HG03354 (cell line): ENCODE data around the gene TEX48.

ENCODE experiments used
- ATAC-seq: cut with Tn5 transposase; IDR thresholded peaks from one replicate; pipeline ENCODE4 v1.9.1; 2021; ENCODE audit warnings: mild to moderate bottlenecking; ENCODE audit not compliant: unreplicated experiment, poor library complexity, severe bottlenecking

TEX48 gene

DNA sequence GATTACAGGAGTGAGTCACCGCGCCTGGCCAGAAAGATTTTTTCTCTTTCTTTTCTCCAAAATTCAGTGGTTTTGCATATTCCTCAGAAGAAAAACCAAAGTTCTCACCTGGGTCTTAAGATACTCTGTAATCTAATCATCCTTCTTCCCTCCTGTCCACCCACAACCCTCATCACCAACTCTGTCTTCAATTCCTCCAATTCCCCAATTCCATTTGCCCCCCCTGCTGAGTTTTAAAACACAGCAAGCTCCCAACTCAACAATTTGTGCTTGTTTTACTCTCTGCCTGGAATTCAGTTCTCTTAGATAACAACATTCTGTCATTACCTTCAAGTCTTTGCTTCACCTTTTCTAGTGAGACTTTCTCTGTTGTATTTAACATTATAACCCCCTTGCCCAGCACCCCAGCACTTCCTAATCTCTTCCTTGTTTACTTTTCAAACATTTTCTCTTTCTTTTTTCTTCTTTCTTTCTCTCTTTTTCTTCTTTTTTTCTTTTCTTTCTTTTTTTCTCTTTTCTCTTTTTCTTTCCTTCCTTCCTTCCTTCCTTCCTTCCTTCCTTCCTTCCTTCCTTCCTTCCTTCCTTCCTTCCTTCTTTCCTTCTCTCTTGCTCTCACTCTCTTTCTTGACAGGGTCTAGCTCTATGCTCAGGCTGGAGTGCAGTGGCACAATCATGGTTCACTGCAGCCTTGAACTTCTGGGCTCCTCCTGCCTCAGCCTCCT, 7.8 kb downstream of the TEX48 start:
- ATAC-seq = no peak

DNA sequence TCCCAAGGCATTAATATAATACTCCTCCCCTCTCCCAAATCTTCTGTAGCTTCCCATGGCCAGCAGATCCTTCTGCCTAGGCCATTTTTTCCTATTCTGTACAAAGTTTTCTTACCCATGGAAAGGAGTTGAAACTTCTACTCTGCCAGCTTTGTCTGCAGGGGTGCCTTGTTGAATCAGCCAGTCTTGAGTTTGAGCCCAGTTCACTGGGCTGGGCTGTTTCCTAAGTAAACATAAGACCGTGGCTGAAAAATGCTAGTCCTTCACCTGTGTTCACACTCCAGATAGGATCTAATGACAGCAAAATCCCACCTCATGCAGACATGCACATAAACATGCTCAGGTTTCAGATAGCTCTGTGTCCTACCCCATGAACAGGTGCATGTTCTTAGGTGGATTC, 10.4 kb downstream of the TEX48 start:
- ATAC-seq = no peak

DNA sequence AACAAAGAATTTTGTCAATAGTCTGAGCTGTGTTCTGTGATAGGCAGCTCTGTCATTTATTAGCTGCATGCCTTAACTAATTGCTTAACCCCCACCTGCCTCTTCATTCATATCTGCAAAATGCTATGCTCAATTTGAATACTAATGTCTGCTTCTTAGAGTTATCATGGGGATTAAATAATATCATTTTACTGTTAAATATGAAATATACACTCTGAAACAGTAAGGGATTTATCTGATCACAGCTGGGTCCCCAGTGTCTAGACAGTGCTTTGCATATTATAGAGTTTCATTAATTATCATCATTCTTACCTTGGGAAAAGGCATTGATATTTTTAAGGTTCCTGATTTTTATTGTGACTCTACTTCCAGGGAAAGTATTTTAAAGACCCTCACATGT, 12.0 kb downstream of the TEX48 start:
- ATAC-seq = no peak

DNA sequence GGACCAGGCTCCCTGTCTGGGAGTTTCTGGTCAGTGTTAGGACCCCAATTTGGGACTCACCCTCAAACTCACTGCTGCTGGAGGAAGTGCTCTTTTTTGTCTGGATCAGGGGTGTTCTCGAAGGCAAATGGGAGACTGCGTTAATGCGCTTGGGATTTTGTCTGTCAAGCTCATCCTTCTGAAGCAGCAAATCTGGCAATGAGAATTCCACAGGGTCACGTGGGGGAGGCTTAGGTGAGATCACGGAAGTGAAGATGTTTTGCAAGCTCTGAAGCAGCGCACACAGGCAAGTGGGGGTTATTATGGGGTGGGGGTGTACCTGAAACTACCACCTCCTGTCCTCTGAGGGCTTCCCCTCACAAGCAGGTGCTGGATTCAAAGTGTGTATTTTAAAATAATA, 13.8 kb downstream of the TEX48 start:
- ATAC-seq = no peak

DNA sequence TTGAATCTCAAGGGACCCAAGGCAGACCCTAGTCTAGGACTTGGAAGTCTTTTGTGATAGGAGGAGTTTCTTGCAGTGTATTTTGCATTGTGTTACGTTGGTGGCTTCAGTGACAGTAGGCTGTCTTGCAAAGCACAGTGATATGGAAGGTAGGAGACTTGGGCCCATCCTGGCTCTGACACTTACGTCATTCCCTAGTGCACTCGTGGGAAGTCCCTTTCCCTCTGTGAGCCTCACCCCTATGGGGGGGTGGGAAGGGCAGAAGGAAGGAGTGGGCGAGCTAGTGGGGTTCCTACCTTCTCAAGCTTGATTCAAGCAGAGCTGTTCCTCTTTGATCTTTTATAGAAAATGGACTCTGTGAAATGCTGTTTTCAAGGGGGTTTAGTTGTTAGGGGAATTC, 15.1 kb downstream of the TEX48 start:
- ATAC-seq = no peak

DNA sequence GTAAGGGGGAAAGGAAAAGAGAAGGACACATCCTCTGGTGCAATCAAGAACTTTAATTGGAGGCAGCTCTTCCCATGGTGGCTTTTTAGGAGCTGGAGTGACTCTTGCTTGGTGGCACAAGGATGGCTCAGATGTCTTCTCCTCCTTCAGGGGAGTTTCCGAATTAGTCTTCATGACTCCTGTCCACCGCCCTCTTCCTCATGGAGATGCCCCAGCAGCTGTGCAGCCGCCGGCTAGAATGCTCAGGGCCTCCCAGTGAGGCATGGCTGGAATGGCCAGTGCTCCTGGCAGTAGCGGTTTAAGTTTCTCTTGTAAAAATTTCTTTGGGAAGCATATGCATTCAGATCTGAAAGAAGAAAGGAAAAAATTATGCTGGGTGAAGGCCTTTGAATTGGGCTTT, 15.6 kb downstream of the TEX48 start:
- no peak for ATAC-seq

DNA sequence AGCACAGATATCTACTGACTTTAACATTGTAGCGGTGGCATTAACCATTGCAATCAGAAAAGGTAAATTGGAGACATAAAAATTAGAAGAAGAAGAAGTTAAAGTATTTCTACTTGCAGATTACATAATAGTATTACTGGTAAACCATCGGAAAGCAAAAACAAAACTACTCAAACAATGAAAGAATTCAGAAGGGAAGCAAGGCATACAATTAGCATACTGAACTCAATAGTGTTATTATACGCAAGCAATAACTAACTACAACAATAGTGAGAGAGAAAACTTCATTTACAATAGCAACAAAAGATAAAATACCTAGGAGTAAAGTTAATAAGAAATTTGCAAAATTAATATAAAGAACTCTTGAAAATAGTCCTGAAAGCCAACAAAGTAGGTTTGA, 17.8 kb downstream of the TEX48 start:
- ATAC-seq = no peak

DNA sequence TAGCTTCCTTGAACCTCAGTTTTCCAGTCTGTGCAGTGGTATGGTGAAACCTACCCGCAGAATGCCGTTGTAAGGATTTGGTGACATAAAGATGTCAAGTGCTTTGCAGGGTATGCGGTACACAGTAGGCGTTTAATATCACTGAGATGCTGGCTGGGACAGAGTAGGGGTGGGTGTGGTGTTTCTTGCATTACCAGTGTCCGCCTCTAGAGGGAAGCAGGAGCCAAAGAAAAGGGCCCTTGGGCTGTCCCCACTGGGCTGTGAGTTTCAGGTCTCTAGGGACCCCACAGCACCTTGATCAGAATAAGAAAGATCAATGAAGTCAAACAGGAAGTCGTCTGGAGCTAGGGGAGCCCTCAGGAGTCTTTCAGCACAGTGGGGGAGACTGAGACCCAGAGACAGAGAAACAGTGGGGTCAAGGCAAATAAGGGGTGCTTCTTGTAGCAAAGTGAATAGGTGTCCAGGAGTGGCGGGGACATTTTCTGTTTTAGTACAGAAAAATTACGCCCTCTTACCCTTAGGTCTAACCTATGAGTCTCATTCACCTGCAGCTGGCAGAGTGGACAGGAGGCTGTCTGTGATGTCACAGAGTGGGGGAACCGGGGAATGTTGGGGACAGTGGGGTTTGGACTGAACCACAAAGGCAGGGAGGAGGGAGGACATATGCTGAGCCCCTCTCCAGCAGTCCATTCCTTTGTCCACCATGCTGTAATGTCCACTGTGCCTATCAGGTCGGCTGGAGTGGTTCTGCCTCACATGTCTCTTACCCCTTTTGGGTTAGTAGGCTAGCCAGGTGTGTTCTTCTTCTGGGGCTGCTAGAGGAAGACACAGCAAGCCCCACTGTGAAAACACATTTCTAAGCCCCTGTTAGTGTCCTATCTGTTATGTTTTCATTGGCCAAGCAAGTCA, 19.7 kb downstream of the TEX48 start:
- peak; percentile 93 for ATAC-seq

DNA sequence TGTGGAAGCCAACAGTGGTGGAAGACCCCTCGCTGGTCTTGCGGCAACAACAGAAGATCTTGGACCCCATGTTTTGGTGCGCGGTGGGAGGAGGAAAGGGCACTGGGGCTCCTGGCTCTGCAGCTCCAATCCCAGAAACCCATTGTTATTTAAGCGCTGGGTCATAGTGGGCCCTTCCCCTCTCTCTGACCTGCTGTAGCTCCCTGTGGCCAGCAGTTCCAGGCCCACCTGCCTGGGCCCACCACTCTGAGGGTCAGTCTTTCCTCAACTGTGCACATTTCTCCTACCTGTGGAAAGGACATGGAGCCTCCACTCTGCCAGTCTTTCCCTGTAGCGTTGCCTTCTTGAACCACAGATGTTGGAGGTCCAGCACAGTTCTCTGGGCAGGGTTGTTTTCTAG, 24.3 kb downstream of the TEX48 start, which contains the start of gene TEX53:
Gene TEX53, minus strand, starts transcription at position 101 of the 400 bp plus-strand sequence. Its CDS starts 31 bp downstream, at position 70.
- ATAC-seq = no peak

DNA sequence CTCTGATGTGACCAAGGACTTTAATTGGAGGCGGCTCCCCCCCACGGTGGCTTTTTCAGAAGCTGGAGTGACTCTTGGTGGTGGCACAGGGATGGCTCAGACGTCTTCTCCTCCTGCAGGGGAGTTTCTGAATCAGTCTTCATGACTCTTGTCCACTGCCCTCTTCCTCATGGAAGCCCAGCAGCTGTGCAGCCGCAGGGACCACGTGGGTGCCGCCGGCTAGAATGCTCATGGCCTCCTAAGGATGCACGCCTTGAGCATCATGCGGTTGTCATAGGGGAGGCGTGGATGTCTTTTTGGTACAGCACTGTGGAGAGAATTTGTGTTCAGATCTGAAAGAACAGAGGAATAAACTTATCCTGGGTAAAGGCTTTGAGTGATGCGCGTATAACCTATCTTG, 25.7 kb downstream of the TEX48 start:
- no peak for ATAC-seq

DNA sequence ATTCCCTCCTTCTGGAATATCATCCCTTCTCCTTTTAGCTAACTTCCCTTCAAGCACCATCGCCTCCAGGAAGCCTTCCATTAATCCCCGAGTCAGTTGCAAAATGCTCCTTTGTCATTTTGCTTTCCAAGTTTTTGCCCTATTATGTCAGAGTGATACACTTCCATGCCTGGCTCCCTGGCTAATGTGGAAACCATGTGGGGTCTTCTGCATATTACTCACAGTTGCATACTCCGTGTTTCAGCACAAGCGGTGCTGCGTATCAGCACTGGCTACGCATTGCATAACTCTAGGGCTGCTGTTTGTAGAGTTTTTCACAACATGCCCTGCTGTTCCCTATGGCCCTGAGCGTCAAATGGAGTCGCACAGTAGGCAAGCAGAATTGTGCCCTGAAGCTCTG, 26.3 kb downstream of the TEX48 start:
- no peak for ATAC-seq

DNA sequence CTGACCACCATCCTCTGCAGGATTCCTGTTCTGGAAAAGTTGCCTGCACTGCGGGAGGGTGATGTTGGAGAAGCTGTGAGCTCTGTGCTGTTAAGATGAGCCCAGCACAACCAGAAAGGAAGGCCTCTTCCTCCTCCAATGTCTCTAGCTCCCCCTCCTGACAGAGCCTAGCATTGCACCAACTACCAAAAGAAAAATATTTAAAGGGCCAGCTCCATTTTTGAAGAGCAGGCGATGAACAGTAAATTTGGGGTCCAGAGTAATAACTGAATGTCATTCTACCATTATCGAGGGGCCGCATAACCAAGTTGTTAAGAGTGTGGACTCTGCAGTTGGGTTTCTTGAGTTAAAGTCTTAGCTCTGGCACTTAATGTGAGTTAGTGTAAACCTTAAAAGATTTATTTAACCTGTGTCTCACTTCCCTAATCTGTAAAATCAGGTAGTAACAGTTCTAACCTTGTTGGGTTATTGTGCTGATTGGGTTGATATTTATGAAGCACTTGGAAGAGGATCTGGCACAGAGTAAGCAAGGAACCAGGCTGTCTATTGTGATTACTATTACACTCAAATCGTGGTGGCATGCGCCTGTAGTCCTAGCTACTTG, 28.3 kb downstream of the TEX48 start:
- ATAC-seq = peak; percentile 88

DNA sequence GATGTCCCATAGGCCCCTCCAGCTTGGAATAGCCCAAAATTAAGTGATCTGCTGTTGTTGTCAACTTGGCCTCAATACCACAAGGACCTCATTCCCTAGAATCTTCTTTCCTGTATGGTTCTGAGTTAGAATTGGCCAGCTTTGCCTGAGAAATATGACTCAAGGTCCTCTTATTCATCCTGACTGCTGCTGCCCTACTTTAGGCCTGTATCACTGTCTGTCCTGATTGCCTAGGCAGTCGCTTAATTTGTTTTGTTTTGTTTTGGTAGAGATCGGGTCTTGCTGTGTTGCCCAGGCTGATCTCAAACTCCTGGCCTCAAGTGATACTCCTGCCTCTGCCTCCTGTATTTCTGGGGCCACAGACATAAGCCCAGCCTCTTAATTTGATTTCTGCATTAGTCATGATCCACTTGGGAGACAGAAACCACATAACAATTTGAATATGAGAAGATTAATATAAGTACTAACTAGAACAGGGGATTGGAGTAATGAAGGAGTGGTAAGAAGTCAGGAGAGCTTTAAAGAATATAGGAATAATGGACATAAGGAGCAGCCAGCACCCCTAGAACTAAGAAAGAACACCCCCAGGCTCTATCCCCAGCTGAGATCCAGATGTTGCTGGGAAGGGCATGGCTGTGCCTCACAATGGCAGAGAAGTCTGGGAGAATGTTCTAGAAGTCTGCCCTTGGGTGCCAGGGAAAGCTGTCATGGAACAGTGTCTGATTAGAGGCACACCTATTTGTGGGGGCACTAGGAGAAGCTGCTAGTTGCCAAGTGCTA, 29.0 kb downstream of the TEX48 start:
- ATAC-seq = peak; percentile 34

DNA sequence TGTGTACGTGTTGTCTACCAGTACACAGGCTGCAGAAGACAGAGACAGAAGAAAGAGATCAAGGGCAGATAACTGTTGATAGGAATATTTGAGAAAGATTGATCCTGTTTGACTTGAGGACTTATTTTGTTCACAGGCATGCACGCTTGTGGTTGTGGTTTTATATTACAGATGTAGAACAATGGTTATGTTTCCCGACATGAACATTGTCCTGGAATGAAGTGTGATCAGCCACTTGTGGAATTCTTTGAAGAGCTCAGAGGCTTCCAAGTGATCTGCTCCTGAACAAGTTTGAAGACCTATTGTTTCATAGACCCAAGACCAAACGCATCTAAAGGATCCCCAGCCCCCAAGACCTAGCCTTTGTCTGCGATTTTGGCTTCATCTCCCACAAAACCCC, 38.1 kb downstream of the TEX48 start:
- ATAC-seq = no peak

DNA sequence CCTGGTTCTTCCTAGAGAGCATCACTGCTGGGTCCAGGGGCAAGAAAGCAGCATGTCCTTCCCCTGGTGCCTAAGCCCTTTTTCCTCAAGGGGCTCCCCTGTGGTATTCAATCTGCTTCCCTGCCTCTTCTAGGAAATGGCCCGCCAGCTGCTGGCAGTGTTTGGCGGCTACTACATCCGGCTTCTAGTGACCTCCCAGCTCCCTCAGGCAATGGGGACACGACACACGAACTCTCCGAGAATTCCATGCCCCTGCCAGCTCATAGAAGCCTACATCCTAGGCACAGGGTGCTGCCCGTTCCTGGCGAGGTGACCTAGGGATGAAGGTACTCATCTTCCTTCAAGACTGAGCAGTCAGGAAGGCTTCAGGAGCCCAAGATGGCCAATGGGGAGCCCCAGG, 39.0 kb downstream of the TEX48 start:
- no peak for ATAC-seq

DNA sequence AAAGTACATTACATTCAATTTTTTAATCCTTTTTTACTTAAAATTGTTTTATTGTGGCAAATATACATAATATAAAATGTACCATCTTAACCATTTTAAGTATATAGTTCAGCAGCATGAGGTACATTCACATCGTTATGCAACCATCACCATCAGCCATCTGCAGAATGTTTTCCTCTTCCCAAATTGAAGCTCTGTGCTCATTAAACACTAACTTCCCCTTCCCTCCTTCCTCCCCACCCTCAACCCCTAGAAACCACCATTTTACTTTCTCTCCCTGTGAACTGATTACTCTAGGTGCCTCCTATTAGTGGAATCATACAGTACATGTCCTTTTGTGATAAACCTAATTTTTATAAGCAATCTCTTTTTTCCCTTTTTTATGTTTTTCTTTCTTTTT, 40.0 kb downstream of the TEX48 start:
- no peak for ATAC-seq

DNA sequence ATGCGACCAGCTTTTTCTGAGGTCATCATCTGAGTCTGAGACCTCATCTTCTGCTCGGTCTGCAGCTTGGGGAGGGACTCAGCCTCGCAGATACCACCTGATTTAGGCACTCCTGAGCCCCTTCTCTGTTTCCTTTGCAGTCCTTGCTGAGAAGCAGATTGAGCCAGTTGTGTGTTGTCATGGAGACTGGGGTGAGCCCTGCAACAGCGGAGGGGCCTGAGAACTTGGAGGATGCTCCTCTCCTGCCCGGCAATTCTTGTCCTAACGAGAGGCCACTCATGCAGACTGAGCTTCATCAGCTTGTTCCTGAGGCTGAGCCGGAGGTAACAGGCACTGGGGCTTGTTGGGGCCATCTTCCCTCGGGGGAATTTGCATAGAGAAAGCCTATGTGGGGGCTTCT, 43.6 kb downstream of the TEX48 start:
- ATAC-seq = no peak

DNA sequence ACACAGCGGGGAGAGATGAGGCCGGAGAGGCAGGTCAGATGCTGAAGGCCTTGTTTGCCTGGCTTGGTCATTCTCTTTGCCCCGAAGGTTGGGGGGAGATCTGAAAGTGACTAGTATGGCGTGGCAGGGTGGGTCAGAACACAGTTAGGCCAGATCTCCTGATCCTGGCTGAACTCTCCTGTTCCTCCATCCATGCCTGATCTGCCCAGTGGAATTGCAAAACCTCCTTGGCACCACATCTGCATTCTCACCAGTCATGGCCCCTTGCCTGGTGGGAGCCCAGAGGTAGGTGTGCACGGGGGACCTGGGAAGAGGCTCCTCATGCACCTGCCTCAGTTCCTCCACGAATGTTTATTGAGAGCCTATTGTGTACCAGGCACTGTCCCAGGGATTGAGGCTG, 47.6 kb downstream of the TEX48 start:
- no peak for ATAC-seq

DNA sequence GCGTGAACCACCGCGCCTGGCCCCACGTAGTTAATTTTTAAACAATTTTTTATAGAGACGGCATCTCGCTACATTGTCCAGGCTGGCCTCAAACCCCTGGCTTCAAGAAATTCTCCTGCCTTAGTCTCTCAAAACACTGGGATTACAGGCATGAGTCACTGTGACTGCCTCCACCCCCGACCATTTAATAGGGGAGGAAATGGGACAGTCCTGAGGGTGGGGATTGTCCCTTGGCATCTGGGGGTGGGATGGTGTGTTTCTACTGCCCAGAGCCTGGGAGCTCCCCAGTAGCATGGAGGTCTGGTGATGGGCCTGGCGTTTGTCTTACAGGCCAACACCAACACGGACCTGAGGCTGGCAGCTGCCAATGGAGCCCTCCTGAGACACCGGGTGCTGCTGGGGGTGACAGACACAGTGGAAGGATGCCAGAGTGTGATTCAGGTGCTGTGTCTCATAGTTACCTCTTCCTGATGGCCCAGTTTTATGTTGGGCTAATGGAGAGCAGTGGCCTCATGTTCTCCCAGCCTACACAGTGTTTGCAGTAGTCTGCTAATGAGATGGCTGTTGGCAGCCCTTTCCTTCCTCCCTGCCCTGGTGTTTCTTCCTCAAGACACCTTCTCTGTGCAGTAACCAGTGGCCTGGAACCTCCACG, 48.4 kb downstream of the TEX48 start:
- ATAC-seq = no peak
